ENCODE data around the gene RANBP17. TPM values are rescaled to one million over a fixed set of nuclear protein-coding genes. Genes with fewer than 3 reads are reported as not detected.

The RANBP17 gene
- total RNA-seq, 4 donors from 2014 or later = 10.2 to 13.8 (median 10.9) TPM

DNA sequence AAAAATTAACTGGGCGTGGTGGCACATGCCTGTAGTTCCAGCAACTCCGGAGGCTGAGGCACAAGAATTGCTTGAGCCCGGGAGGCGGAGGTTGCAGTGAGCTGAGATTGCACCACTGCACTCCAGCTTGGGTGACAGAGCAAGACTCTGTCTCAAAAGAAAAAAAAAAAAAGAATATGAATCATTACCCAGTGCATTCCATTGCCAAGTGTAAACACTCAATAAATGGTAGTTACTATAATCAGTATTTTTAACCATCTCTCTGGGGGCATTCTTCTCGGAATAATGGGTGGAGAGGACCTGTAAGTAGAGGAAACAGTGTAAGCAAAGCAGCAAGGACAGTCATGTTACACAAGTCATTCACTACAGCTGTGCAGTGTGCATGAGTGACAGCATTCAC lies 13.8 kb upstream of the RANBP17 start:
- Histone ChIP-seq H3K27ac (no peak overlapping the region), H3K36me3 (no peaks in the 10 kb centered on the region), H3K27me3 (no peaks in the 10 kb centered on the region), H3K4me3 (no peak overlapping the region), H3K4me1 (no peaks in the 10 kb centered on the region), H3K9me3 (no peaks in the 10 kb centered on the region)
- intact Hi-C loops (cut with DNase I; ENCODE audit: low total_unique reads) = no loop called here
- in situ Hi-C loops (cut with MboI; ENCODE audit: low pct_ligation_motif_present in 1 of 4, low pct_unique_long_range_greater_than_20kb in 1 of 4, low sequenced_read_pairs in 3 of 4) = no loop called here
- no peak for TF ChIP-seq EP300 (IDR thresholded peaks at IDR 0.05; ENCODE audit: low read depth)
- no peak for TF ChIP-seq POLR2AphosphoS5 (IDR thresholded peaks at IDR 0.05)
- TF ChIP-seq, protein P1, sequence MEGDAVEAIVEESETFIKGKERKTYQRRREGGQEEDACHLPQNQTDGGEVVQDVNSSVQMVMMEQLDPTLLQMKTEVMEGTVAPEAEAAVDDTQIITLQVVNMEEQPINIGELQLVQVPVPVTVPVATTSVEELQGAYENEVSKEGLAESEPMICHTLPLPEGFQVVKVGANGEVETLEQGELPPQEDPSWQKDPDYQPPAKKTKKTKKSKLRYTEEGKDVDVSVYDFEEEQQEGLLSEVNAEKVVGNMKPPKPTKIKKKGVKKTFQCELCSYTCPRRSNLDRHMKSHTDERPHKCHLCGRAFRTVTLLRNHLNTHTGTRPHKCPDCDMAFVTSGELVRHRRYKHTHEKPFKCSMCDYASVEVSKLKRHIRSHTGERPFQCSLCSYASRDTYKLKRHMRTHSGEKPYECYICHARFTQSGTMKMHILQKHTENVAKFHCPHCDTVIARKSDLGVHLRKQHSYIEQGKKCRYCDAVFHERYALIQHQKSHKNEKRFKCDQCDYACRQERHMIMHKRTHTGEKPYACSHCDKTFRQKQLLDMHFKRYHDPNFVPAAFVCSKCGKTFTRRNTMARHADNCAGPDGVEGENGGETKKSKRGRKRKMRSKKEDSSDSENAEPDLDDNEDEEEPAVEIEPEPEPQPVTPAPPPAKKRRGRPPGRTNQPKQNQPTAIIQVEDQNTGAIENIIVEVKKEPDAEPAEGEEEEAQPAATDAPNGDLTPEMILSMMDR (IDR thresholded peaks at IDR 0.05) = no peak
- TF ChIP-seq POLR2A (IDR thresholded peaks at IDR 0.05) = no peak
- no peak for DNase-seq
- 75% methylated on average over 5 of the region's 5 CpGs for WGBS, 2 donors (ENCODE audit: low coverage in 1 of 2)

DNA sequence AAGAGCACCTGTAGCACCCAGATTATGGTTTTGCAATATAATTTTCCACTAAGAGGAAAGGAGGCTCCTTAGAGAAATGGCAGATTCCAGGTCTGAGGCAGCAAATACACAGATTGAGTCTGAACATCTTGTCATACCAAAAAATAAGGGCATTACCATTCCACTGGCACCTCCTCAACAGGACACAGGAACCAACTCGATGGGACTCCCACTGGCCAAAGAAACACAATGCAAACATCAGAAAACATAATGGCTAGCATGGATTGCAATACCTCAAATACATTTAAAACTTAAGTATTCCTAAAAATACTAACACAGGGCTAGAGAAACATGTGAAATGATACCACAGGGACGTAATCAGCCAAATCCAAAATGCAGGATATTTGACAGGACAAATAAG lies 12.4 kb upstream of the RANBP17 start:
- TF ChIP-seq EP300 (IDR thresholded peaks at IDR 0.05; ENCODE audit: low read depth) (no peak), POLR2A (IDR thresholded peaks at IDR 0.05) (no peak), POLR2AphosphoS5 (IDR thresholded peaks at IDR 0.05) (no peak)
- TF ChIP-seq, protein P1 (IDR thresholded peaks at IDR 0.05) = no peak

DNA sequence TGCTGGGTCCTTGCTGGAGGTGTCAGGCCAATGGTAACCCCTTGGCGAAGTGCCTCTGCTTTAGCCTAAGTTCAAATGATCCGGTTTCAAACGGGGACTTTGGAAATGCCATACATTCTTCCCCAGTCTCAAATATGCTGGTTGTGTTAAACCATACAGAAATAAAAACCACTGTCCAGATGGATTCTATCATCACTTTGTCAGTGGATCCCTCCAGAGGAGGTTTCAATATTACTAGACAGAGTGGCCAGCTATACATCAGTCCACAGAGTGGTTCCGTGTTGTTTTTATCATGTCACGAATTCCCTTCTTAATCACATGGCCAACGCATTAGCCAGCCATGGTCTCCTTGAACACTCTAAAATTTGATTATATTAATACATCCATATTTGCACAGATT lies 7.3 kb upstream of the RANBP17 start:
- Histone ChIP-seq H3K4me3 (no peak overlapping the region), H3K9me3 (no peaks in the 10 kb centered on the region), H3K4me1 (no peaks in the 10 kb centered on the region), H3K36me3 (no peaks in the 10 kb centered on the region), H3K27me3 (no peaks in the 10 kb centered on the region), H3K27ac (no peak overlapping the region)
- TF ChIP-seq EP300 (IDR thresholded peaks at IDR 0.05; ENCODE audit: low read depth) (no peak), POLR2AphosphoS5 (IDR thresholded peaks at IDR 0.05) (no peak), POLR2A (IDR thresholded peaks at IDR 0.05) (no peak)
- TF ChIP-seq, protein P1 (IDR thresholded peaks at IDR 0.05) = no peak
- intact Hi-C loops (cut with DNase I; ENCODE audit: low total_unique reads) = no loop called here
- in situ Hi-C loops (cut with MboI; ENCODE audit: low pct_ligation_motif_present in 1 of 4, low pct_unique_long_range_greater_than_20kb in 1 of 4, low sequenced_read_pairs in 3 of 4) = no loop called here
- 85 to 87% methylated on average over 6 of the region's 6 CpGs for WGBS, 2 donors (ENCODE audit: low coverage in 1 of 2)
- no peak for DNase-seq

More for the DNA sequence above, 12.4 kb upstream of the RANBP17 start:
- Histone ChIP-seq H3K36me3 (no peaks in the 10 kb centered on the region), H3K27ac (no peak overlapping the region), H3K4me1 (no peaks in the 10 kb centered on the region), H3K9me3 (no peaks in the 10 kb centered on the region), H3K4me3 (no peak overlapping the region), H3K27me3 (no peaks in the 10 kb centered on the region)
- no peak for DNase-seq
- 77 to 88% methylated on average over 1 to 2 of the region's 2 CpGs for WGBS, 2 donors (ENCODE audit: low coverage in 1 of 2)
- in situ Hi-C loops (cut with MboI; ENCODE audit: low pct_ligation_motif_present in 1 of 4, low pct_unique_long_range_greater_than_20kb in 1 of 4, low sequenced_read_pairs in 3 of 4) (no loop called here), intact Hi-C loops (cut with DNase I; ENCODE audit: low total_unique reads) (no loop called here)

DNA sequence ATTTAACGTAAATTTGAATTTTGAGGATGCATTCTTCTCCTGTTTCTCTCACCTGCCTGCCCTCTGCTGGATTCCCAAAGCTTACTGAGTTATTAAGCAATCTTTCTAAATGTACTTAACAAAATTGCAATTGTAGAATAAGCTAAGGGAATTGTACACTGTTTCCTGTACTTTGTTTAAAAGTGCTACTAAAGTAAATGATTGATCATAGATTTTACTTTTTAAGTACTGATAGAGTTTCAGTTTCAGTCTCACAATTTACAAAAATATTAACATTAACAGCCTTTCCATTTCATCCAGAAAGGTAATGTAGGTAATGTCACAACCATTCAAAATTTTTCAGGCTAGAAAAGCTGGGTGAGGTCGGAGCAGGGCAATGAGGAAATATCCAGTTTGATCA lies 4.8 kb upstream of the RANBP17 start:
- no peak overlapping the region for H3K4me3 ChIP-seq
- in situ Hi-C loops (cut with MboI; ENCODE audit: low pct_ligation_motif_present in 1 of 4, low pct_unique_long_range_greater_than_20kb in 1 of 4, low sequenced_read_pairs in 3 of 4) = no loop called here
- intact Hi-C loops (cut with DNase I; ENCODE audit: low total_unique reads) = no loop called here
- H3K27me3 ChIP-seq = peaks cover 4% of the 10 kb centered on the region
- DNase-seq = no peak
- 65 to 76% methylated on average over 2 of the region's 2 CpGs for WGBS, 2 donors (ENCODE audit: low coverage in 1 of 2)
- no peaks in the 10 kb centered on the region for H3K36me3 ChIP-seq
- TF ChIP-seq POLR2A (IDR thresholded peaks at IDR 0.05) = no peak
- no peak for TF ChIP-seq EP300 (IDR thresholded peaks at IDR 0.05; ENCODE audit: low read depth)
- TF ChIP-seq POLR2AphosphoS5 (IDR thresholded peaks at IDR 0.05) = no peak
- TF ChIP-seq, protein P1 (IDR thresholded peaks at IDR 0.05) = no peak
- H3K27ac ChIP-seq = no peak overlapping the region
- no peaks in the 10 kb centered on the region for H3K4me1 ChIP-seq
- peaks cover 10 to 12% of the 10 kb centered on the region in 2 donors for H3K9me3 ChIP-seq
